Sigmoid colon (tissue), 7 donors: ENCODE measurements around the gene NMT1. TPM values are rescaled to one million over a fixed set of nuclear protein-coding genes. Genes with fewer than 3 reads are reported as not detected.

Source experiments
- DNase-seq: peaks from one replicate; pipeline ENCODE4 v3.0.0-alpha.2; 2019
- H3K27ac ChIP-seq, 4 donors: fragments of 200-600 bp; sonication (generic); one replicate each; pipeline ENCODE4 v1.5.1; 2016 to 2019; ENCODE audit warnings: mild to moderate bottlenecking in 1 of 4
- H3K27me3 ChIP-seq, 3 donors: fragments of 200-600 bp; sonication (generic); one replicate each; pipeline ENCODE4 v1.5.1; 2019; ENCODE audit warnings: mild to moderate bottlenecking in 1 of 3
- H3K36me3 ChIP-seq, 4 donors: fragments of 200-600 bp; sonication (generic); one replicate each; pipeline ENCODE4 v1.5.1; 2016 to 2019
- H3K4me1 ChIP-seq, 4 donors: fragments of 200-600 bp; sonication (generic); one replicate each; pipeline ENCODE4 v1.5.1; 2017 to 2019
- H3K4me3 ChIP-seq, 4 donors: fragments of 200-600 bp; sonication (generic); one replicate each; pipeline ENCODE4 v1.5.1; 2017 to 2019; ENCODE audit warnings: mild to moderate bottlenecking in 2 of 4, moderate library complexity in 1 of 4
- H3K9me3 ChIP-seq, 4 donors: fragments of 200-600 bp in 3 of 4; sonication (generic) in 3 of 4; one replicate each; pipeline versions ENCODE4 v1.5.1 to v1.6.1; 2013 to 2019
- EP300 ChIP-seq, 4 donors: sonication (generic); formaldehyde crosslinking; IDR thresholded peaks; one replicate each; pipeline ENCODE4 v1.6.1; 2017; ENCODE audit warnings: antibody characterized with exemption in 4 of 4
- POLR2A ChIP-seq, 2 donors: fragments of 450-650 bp; IDR thresholded peaks; one replicate each; pipeline ENCODE4 v1.6.1; 2016; ENCODE audit warnings: antibody characterized with exemption in 2 of 2, mild to moderate bottlenecking in 2 of 2, moderate library complexity in 2 of 2
- POLR2AphosphoS5 ChIP-seq, 4 donors: sonication (generic); formaldehyde crosslinking; IDR thresholded peaks; one replicate each; pipeline ENCODE4 v1.6.1; 2017; ENCODE audit warnings: antibody characterized with exemption in 4 of 4
- WGBS, 2 donors: extraction: QIAGEN DNeasy Blood & Tissue Kit; methylation state at CpG; one replicate each; pipeline ENCODE4 v1.1.7; 2013; 5-methylcytosine and 5-hydroxymethylcytosine counted together
- intact Hi-C: fragments of 100-400 bp; cut with DNase I; formaldehyde crosslinking; loops from one replicate; pipeline ENCODE4 v1.15.1; 2023
- polyA plus RNA-seq, 3 donors: library from polyadenylated mRNA; stranded (reverse); fragments of 200-250 nt; gene quantifications; one replicate each; pipeline ENCODE4 v1.2.3, GENCODE V29; 2013
- total RNA-seq, 4 donors: library from RNA; depleted of rRNA; stranded (reverse); fragments of >200 nt; gene quantifications; one replicate each; pipeline ENCODE4 v1.1.0, GENCODE V29; 2016
- TF ChIP-seq, protein P1 (sequence below), 4 experiments: fragments of 450-650 bp in 3 of 4; fragments of 200-600 bp in 1 of 4; IDR thresholded peaks; one replicate each; pipeline ENCODE4 v1.5.1; 2016 to 2019; ENCODE audit warnings: antibody characterized with exemption in 4 of 4, mild to moderate bottlenecking in 3 of 4, moderate library complexity in 2 of 4
- donor health status: healthy with polysubstance abuse.
- donor health status: Bipolar disorder and iron deficiency.
- donor health status: healthy.

NMT1 gene
- total and polyA plus RNA-seq, 7 donors: 13.2 to 59.2 (median 41.0) TPM

DNA sequence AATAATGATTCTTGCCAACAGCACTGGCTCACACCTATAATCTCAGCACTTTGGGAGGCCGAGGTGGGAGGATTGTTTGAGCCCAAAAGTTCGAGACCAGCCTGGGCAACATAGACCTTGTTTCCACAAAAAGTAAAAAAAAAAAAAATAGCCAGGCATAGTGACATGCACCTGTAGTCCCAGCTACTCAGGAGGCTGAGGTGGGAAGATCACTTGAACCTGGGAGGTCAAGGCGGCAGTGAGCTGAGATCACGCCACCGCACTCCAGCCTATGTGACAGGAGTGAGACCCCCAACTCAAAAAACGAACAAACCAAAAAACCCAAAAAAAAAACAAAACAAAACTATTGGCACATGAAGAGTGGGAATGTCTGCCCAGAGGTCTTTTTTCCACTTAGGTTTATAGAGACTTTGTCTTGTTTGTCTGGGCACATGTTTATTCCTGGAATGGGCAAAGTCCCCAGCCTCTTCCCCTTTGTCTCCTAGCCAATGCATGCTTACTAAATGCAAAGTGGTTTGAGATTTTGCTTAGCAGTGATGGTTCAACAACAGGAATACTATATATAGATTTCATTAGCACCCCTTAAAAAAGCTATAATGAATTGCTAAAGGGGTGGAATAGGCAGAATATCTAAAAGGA lies 25.9 kb downstream of the NMT1 start:
- TF ChIP-seq POLR2A (IDR thresholded peaks at IDR 0.05): no peak
- no peak for TF ChIP-seq EP300 (IDR thresholded peaks at IDR 0.05)
- intact Hi-C loops: no loop called here
- no peaks in the 10 kb centered on the region for H3K27me3 ChIP-seq
- H3K4me3 ChIP-seq: no peak overlapping the region
- peaks cover 23 to 100% (median 51%) of the 10 kb centered on the region in 4 donors for H3K36me3 ChIP-seq
- no peak for DNase-seq
- H3K4me1 ChIP-seq: peaks cover 0 to 22% (median 9%) of the 10 kb centered on the region in 4 donors
- H3K9me3 ChIP-seq: no peaks in the 10 kb centered on the region
- H3K27ac ChIP-seq: peak overlapping the region in 1 of 4 donors; percentile 15
- 58 to 86% methylated on average over 6 of the region's 6 CpGs for WGBS, 2 donors

DNA sequence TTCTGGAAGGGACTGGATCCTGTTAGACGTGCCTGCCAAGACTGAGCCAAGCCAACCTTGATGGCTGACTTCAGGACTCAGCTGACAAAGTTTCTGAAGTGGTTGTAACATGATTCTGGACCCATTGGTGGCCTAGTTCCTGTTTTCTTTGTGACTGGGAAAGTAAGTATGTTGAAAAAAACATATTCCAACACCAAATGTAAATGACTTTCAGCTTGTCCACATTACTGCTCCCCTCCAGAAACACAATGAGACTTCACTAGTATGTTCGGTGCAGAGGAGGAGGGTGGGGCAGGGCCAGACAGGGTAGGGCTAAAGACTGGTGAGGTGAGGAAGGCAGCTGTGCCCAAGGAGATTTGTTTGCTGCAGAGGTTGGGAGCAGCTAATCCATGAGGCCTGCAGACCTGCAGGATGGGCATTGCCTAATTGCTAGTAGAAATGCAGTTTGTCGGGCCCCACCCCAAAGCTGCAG lies 26.4 kb downstream of the NMT1 start:
- TF ChIP-seq POLR2A (IDR thresholded peaks at IDR 0.05) (no peak), POLR2AphosphoS5 (IDR thresholded peaks at IDR 0.05) (no peak)
- intact Hi-C loops: no loop called here
- peaks cover 0 to 28% (median 15%) of the 10 kb centered on the region in 4 donors for H3K4me1 ChIP-seq
- peaks cover 17 to 97% (median 46%) of the 10 kb centered on the region in 4 donors for H3K36me3 ChIP-seq
- no peak for DNase-seq
- no peaks in the 10 kb centered on the region for H3K27me3 ChIP-seq
- 20 to 60% methylated on average over 3 of the region's 3 CpGs for WGBS, 2 donors
- no peaks in the 10 kb centered on the region for H3K9me3 ChIP-seq
- peak overlapping the region in 1 of 4 donors; percentile 39 for H3K27ac ChIP-seq
- H3K4me3 ChIP-seq: no peak overlapping the region

DNA sequence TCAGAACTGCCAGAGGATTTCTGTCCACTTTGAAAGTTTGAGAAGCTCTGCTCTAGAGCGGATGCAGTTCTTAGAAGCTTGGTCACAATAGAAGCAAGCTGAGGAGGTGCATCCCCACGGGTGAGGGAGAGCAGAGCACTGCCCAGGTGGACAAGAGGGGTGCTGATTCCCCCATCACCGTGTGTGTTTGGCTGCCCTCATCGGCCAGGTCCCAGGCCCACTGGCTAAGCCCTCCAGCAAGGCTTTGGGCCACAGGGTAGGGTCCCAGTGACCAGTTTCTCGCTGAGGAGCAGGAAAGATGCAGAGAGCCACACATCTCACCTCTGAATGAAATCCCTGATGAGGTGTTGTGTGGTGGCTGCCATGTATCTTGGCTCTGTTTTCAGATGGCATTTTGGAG lies 26.9 kb downstream of the NMT1 start:
- 64 to 89% methylated on average over 5 of the region's 5 CpGs for WGBS, 2 donors
- Histone ChIP-seq H3K36me3 (peaks cover 13 to 93% (median 42%) of the 10 kb centered on the region in 4 donors), H3K4me3 (no peak overlapping the region), H3K9me3 (no peaks in the 10 kb centered on the region), H3K4me1 (peaks cover 0 to 31% (median 18%) of the 10 kb centered on the region in 4 donors), H3K27ac (peak overlapping the region in 2 of 4 donors; percentile 39 to 48), H3K27me3 (no peaks in the 10 kb centered on the region)
- no peak for TF ChIP-seq POLR2A (IDR thresholded peaks at IDR 0.05)
- TF ChIP-seq POLR2AphosphoS5 (IDR thresholded peaks at IDR 0.05): no peak
- TF ChIP-seq, protein P1, sequence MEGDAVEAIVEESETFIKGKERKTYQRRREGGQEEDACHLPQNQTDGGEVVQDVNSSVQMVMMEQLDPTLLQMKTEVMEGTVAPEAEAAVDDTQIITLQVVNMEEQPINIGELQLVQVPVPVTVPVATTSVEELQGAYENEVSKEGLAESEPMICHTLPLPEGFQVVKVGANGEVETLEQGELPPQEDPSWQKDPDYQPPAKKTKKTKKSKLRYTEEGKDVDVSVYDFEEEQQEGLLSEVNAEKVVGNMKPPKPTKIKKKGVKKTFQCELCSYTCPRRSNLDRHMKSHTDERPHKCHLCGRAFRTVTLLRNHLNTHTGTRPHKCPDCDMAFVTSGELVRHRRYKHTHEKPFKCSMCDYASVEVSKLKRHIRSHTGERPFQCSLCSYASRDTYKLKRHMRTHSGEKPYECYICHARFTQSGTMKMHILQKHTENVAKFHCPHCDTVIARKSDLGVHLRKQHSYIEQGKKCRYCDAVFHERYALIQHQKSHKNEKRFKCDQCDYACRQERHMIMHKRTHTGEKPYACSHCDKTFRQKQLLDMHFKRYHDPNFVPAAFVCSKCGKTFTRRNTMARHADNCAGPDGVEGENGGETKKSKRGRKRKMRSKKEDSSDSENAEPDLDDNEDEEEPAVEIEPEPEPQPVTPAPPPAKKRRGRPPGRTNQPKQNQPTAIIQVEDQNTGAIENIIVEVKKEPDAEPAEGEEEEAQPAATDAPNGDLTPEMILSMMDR (IDR thresholded peaks at IDR 0.05): no peak
- no peak for TF ChIP-seq EP300 (IDR thresholded peaks at IDR 0.05)
- DNase-seq: no peak
- intact Hi-C loops: no loop called here

DNA sequence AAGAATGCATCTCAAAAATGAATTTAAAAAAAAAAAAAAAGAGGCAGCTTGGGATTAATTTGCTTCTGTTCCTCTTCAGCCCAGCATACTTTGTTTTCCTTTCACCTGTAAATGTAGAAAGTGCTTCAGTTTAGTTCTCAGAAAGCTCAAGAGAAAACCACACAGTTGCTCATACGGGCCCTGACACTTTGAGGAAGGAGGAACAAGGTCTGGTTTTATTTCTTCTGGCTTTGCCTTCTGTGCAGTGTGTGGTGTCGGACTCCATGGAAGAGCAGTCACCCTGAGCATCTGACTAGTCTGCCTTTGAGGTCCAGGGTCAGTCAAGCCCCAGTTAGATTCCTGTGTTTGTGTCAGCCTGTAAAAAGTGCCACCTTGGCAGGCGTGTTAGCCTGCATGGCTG lies 27.6 kb downstream of the NMT1 start:
- Histone ChIP-seq H3K4me3 (no peak overlapping the region), H3K9me3 (no peaks in the 10 kb centered on the region), H3K27ac (peak overlapping the region in 2 of 4 donors; percentile 39 to 51), H3K27me3 (no peaks in the 10 kb centered on the region), H3K4me1 (peaks cover 0 to 38% (median 26%) of the 10 kb centered on the region in 4 donors), H3K36me3 (peaks cover 12 to 85% (median 40%) of the 10 kb centered on the region in 4 donors)
- TF ChIP-seq POLR2A (IDR thresholded peaks at IDR 0.05): no peak
- TF ChIP-seq POLR2AphosphoS5 (IDR thresholded peaks at IDR 0.05): no peak
- TF ChIP-seq, protein P1 (IDR thresholded peaks at IDR 0.05): no peak
- TF ChIP-seq EP300 (IDR thresholded peaks at IDR 0.05): no peak
- DNase-seq: no peak
- intact Hi-C loops: no loop called here
- WGBS, 2 donors: 72 to 90% methylated on average over 3 of the region's 3 CpGs

DNA sequence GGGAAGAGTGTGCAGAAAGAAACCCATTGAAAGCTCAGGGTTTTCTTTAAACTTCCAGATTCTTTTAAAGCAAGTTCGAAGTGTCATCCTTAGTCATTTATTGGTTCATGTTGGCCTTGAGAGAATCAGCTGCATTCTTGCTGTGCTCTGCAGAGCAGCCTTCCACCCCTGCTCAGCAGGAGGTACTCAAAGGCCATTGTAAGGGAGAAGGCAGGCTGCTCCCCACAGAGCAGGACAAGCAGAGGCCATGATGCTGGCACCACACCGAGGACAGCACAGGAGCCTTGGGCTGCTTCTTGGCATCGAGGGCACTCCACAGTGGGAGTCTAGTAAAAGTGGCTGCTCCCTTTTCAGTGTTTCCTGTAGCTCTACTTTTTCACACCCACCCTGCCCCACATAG lies 29.6 kb downstream of the NMT1 start:
- Histone ChIP-seq H3K9me3 (no peaks in the 10 kb centered on the region), H3K27ac (peak overlapping the region; percentile 85 to 95 (median 90)), H3K4me3 (no peak overlapping the region), H3K4me1 (peaks cover 0 to 48% (median 38%) of the 10 kb centered on the region in 4 donors), H3K36me3 (peaks cover 18 to 73% (median 38%) of the 10 kb centered on the region in 4 donors), H3K27me3 (no peaks in the 10 kb centered on the region)
- WGBS, 2 donors: 90 to 92% methylated on average over 3 of the region's 3 CpGs
- intact Hi-C loops: loop anchor here (5.0 kb wide), 2 partner anchors 38 to 123 kb away; partner anchors contain the start of genes C1QL1 and DCAKD
- TF ChIP-seq EP300 (IDR thresholded peaks at IDR 0.05): no peak
- TF ChIP-seq POLR2A (IDR thresholded peaks at IDR 0.05): no peak
- TF ChIP-seq, protein P1 (IDR thresholded peaks at IDR 0.05): no peak
- TF ChIP-seq POLR2AphosphoS5 (IDR thresholded peaks at IDR 0.05): no peak
- DNase-seq: no peak
